ENCODE results near the gene NQO1. TPM values are rescaled to one million over a fixed set of nuclear protein-coding genes. Genes with fewer than 3 reads are reported as not detected.
A peak's percentile ranks its signal among the peaks of the same experiment; 100 is the strongest.

The NQO1 gene
- total RNA-seq, 1 donor from 2014 or later = 74.5 TPM

DNA sequence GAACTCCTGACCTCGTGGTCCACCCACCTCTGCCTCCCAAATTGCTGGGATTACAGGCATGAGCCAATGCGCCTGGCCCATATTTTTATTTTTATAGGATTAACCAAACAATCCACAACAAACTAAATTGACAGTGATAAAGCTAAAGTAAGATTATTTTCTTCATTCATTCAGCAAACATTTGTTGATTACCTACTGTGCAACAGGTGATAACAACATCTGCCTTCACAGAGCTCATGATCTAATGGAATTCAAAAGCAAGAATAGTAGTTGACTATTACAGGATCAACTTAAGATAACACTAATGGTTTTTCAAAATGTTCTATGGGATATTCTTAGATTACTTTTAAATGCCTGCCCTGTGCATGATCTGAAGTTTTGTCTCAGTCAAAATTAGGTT is 37.8 kb downstream of the NQO1 start:
- H3K36me3 ChIP-seq (ENCODE audit: insufficient read depth, low read length) = peaks cover 28% of the 10 kb centered on the region
- H3K4me1 Mint-ChIP-seq (ENCODE audit: low read depth, unreplicated experiment) = peaks cover 18% of the 10 kb centered on the region

DNA sequence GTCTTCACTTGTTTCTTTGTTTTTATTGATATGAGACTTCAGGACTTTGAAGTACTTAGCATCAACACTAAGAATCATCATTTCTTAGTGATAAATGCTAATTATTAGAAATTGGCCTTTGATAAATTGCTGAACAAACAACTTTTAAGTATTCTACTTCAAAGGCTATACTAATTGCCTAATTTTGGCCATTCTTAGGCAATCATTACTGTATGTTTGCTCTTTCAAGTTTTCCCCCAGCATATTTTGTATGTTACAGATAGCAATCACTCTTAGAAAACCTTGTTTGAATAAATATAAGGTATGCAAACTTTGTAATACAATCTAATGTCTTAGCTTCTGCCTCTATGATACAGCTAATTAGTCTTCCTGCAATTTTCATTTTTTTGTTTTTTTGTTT is 46.0 kb downstream of the NQO1 start:
- no peak overlapping the region for H3K4me3 ChIP-seq (ENCODE audit: insufficient read depth, low read depth, low read length)
- no peak overlapping the region for H3K4me2 ChIP-seq (ENCODE audit: low read length)
- TF ChIP-seq, protein P1, sequence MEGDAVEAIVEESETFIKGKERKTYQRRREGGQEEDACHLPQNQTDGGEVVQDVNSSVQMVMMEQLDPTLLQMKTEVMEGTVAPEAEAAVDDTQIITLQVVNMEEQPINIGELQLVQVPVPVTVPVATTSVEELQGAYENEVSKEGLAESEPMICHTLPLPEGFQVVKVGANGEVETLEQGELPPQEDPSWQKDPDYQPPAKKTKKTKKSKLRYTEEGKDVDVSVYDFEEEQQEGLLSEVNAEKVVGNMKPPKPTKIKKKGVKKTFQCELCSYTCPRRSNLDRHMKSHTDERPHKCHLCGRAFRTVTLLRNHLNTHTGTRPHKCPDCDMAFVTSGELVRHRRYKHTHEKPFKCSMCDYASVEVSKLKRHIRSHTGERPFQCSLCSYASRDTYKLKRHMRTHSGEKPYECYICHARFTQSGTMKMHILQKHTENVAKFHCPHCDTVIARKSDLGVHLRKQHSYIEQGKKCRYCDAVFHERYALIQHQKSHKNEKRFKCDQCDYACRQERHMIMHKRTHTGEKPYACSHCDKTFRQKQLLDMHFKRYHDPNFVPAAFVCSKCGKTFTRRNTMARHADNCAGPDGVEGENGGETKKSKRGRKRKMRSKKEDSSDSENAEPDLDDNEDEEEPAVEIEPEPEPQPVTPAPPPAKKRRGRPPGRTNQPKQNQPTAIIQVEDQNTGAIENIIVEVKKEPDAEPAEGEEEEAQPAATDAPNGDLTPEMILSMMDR (IDR thresholded peaks at IDR 0.05; ENCODE audit: insufficient read depth, low read depth, low read length) = no peak
- Mint-ChIP-seq H3K27ac (ENCODE audit: unreplicated experiment) (no peak overlapping the region), H3K27me3 (ENCODE audit: low read depth, unreplicated experiment) (no peaks in the 10 kb centered on the region), H3K9me3 (ENCODE audit: unreplicated experiment) (no peaks in the 10 kb centered on the region), H3K36me3 (ENCODE audit: low read depth, unreplicated experiment) (peaks cover 12% of the 10 kb centered on the region), H3K4me1 (ENCODE audit: low read depth, unreplicated experiment) (no peaks in the 10 kb centered on the region), H3K4me3 (ENCODE audit: unreplicated experiment) (no peak overlapping the region)
- no peaks in the 10 kb centered on the region for H4K20me1 ChIP-seq (ENCODE audit: insufficient read depth, low read length)
- FAIRE-seq (no peak), DNase-seq (ENCODE audit: low read depth) (no peak)
- no peaks in the 10 kb centered on the region for H3K4me1 ChIP-seq (ENCODE audit: insufficient read depth, low read length)
- H3K9me3 ChIP-seq (ENCODE audit: insufficient read depth, low read depth, low read length) = no peaks in the 10 kb centered on the region
- no peak overlapping the region for H3K27ac ChIP-seq (ENCODE audit: low read depth, low read length)
- H3K36me3 ChIP-seq (ENCODE audit: insufficient read depth, low read length) = peaks cover 28% of the 10 kb centered on the region
- no peaks in the 10 kb centered on the region for H3K79me2 ChIP-seq (ENCODE audit: insufficient read depth, low read length)
- H2AFZ ChIP-seq (ENCODE audit: low read depth, low read length) = no peak overlapping the region
- no peak overlapping the region for H3K9ac ChIP-seq (ENCODE audit: low read length)
- no peaks in the 10 kb centered on the region for H3K27me3 ChIP-seq (ENCODE audit: insufficient read depth, low read length)

More for the DNA sequence above, 37.8 kb downstream of the NQO1 start:
- DNase-seq (ENCODE audit: low read depth) = no peak
- Mint-ChIP-seq H3K4me3 (ENCODE audit: unreplicated experiment) (no peak overlapping the region), H3K27me3 (ENCODE audit: low read depth, unreplicated experiment) (no peaks in the 10 kb centered on the region), H3K27ac (ENCODE audit: unreplicated experiment) (no peak overlapping the region), H3K36me3 (ENCODE audit: low read depth, unreplicated experiment) (peaks cover 20% of the 10 kb centered on the region), H3K9me3 (ENCODE audit: unreplicated experiment) (no peaks in the 10 kb centered on the region)
- Histone ChIP-seq H4K20me1 (ENCODE audit: insufficient read depth, low read length) (peaks cover 14% of the 10 kb centered on the region), H3K27me3 (ENCODE audit: insufficient read depth, low read length) (no peaks in the 10 kb centered on the region), H2AFZ (ENCODE audit: low read depth, low read length) (no peak overlapping the region), H3K27ac (ENCODE audit: low read depth, low read length) (no peak overlapping the region), H3K4me1 (ENCODE audit: insufficient read depth, low read length) (no peaks in the 10 kb centered on the region), H3K4me3 (ENCODE audit: insufficient read depth, low read depth, low read length) (no peak overlapping the region), H3K9me3 (ENCODE audit: insufficient read depth, low read depth, low read length) (no peaks in the 10 kb centered on the region), H3K9ac (ENCODE audit: low read length) (no peak overlapping the region), H3K79me2 (ENCODE audit: insufficient read depth, low read length) (no peaks in the 10 kb centered on the region), H3K4me2 (ENCODE audit: low read length) (no peak overlapping the region)
- no peak for FAIRE-seq
- TF ChIP-seq EZH2 (IDR thresholded peaks at IDR 0.05; ENCODE audit: insufficient read depth, low read length) = no peak
- TF ChIP-seq, protein P1 (IDR thresholded peaks at IDR 0.05; ENCODE audit: insufficient read depth, low read depth, low read length) = no peak

DNA sequence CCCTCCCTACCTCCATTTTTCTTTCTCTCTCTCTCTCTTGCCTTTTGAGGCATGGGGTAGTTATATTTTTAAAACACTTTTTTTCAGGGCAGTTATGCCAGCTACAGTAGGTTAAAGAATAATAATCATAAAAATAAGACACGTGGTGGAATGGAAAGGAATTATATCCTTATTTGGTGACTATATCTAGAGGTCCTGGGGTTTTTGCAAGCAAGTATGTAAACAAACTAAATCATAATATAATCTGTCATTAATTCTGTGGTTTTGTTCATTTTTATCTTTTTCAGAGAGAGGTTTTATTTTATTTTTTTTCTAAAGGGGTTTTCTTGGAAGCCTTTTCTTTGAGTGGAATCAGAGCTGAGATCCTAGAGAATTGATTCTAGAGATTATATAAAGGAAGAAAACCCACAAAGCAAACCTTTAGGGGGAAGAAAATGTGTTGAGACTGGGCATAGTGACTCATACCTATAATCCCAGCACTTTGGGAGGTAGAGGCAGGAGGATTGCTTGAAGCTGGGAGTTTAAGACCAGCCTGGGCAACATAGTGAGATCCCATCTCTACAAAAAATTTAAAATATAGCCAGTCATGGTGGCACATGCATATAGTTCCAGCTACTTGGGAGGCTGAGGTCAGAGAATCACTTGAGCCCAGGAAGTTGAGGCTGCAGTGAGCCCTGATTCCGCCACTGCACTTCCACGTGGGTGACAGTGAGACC is 53.2 kb downstream of the NQO1 start:
- no peak for TF ChIP-seq EZH2 (IDR thresholded peaks at IDR 0.05; ENCODE audit: insufficient read depth, low read length)
- TF ChIP-seq, protein P1 (IDR thresholded peaks at IDR 0.05; ENCODE audit: insufficient read depth, low read depth, low read length) = no peak
- peaks cover 14% of the 10 kb centered on the region for H3K36me3 Mint-ChIP-seq (ENCODE audit: low read depth, unreplicated experiment)
- no peaks in the 10 kb centered on the region for H3K9me3 ChIP-seq (ENCODE audit: insufficient read depth, low read depth, low read length)
- no peaks in the 10 kb centered on the region for H3K79me2 ChIP-seq (ENCODE audit: insufficient read depth, low read length)
- H3K4me3 ChIP-seq (ENCODE audit: insufficient read depth, low read depth, low read length) = no peak overlapping the region
- H3K4me1 Mint-ChIP-seq (ENCODE audit: low read depth, unreplicated experiment) = no peaks in the 10 kb centered on the region
- H3K36me3 ChIP-seq (ENCODE audit: insufficient read depth, low read length) = peaks cover 40% of the 10 kb centered on the region
- FAIRE-seq (no peak), DNase-seq (ENCODE audit: low read depth) (no peak)
- no peak overlapping the region for H2AFZ ChIP-seq (ENCODE audit: low read depth, low read length)
- H3K27ac ChIP-seq (ENCODE audit: low read depth, low read length) = no peak overlapping the region
- H3K9me3 Mint-ChIP-seq (ENCODE audit: unreplicated experiment) = no peaks in the 10 kb centered on the region
- H3K4me2 ChIP-seq (ENCODE audit: low read length) = no peak overlapping the region
- no peaks in the 10 kb centered on the region for H3K4me1 ChIP-seq (ENCODE audit: insufficient read depth, low read length)
- H3K27me3 Mint-ChIP-seq (ENCODE audit: low read depth, unreplicated experiment) = no peaks in the 10 kb centered on the region
- no peaks in the 10 kb centered on the region for H4K20me1 ChIP-seq (ENCODE audit: insufficient read depth, low read length)
- H3K4me3 Mint-ChIP-seq (ENCODE audit: unreplicated experiment) = no peak overlapping the region
- H3K27me3 ChIP-seq (ENCODE audit: insufficient read depth, low read length) = no peaks in the 10 kb centered on the region
- H3K9ac ChIP-seq (ENCODE audit: low read length) = no peak overlapping the region
- H3K27ac Mint-ChIP-seq (ENCODE audit: unreplicated experiment) = peak overlapping the region; percentile 59

All from astrocyte (in vitro differentiated cells and primary cell).